ENCODE data around the gene DYNC1I2. TPM values are rescaled to one million over a fixed set of nuclear protein-coding genes. Genes with fewer than 3 reads are reported as not detected.
A peak's percentile ranks its signal among the peaks of the same experiment; 100 is the strongest.

The DYNC1I2 gene
- total RNA-seq, 1 experiment from 2014 or later: 62.9 TPM

- no peaks in the 10 kb centered on the region for H3K36me3 Mint-ChIP-seq (ENCODE audit: insufficient read depth, unreplicated experiment)
- intact Hi-C loops (cut with micrococcal nuclease; ENCODE audit: unreplicated experiment): loop anchor here (2.0 to 10.0 kb wide), 2 partner anchors 105 to 761 kb away; no protein-coding TSS in a partner anchor
- H3K9me3 Mint-ChIP-seq (ENCODE audit: unreplicated experiment): no peaks in the 10 kb centered on the region
- H3K4me1 Mint-ChIP-seq (ENCODE audit: low read depth, unreplicated experiment): no peaks in the 10 kb centered on the region
- POLR2A ChIA-PET: interaction anchor here (1.1 kb wide), 1 partner anchor 17 kb away, joined by 4 read pairs; the partner anchor contains the start of gene DYNC1I2
- peak in 1 of 2 experiments; percentile 26 for DNase-seq
- no TSS peak for BruUV-seq (replicated peaks)
- H3K36me3 ChIP-seq (ENCODE audit: control insufficient read depth, insufficient read depth, low read length): peaks cover 1% of the 10 kb centered on the region; the same call in 1 of the 2 replicates
- peak; percentile 38 to 46 for TF ChIP-seq CTCF (IDR thresholded peaks at IDR 0.05; ENCODE audit: insufficient read depth in 1 of 2, low read depth in 1 of 2, low read length in 1 of 2, severe bottlenecking in 1 of 2, unreplicated experiment in 1 of 2)
- no peak overlapping the region for H3K4me3 ChIP-seq (ENCODE audit: low read depth, low read length)
- H3K27ac Mint-ChIP-seq (ENCODE audit: unreplicated experiment): no peak overlapping the region
- H3K9me3 ChIP-seq: no peaks in the 10 kb centered on the region
- CTCF ChIA-PET: interaction anchor here (0.6 to 1.4 kb wide), 9 partner anchors 16 to 758 kb away, joined by 3 to 6 read pairs (median 4); partner anchors contain the start of genes DLX1, DLX2, DYNC1I2 and ITGA6
- H3K27me3 Mint-ChIP-seq (ENCODE audit: insufficient read depth, unreplicated experiment): no peaks in the 10 kb centered on the region
- no peaks in the 10 kb centered on the region; the same call in 1 of the 2 replicates for H3K4me1 ChIP-seq
- no peaks in the 10 kb centered on the region for H3K27me3 ChIP-seq (replicated peaks; ENCODE audit: control insufficient read depth, insufficient read depth, low read length)
- no peak overlapping the region for H3K4me3 Mint-ChIP-seq (ENCODE audit: unreplicated experiment)
Observed at GRCh38 chr2:171703574-171704347, 16.5 kb downstream of the DYNC1I2 start.

- TF ChIP-seq CTCF (IDR thresholded peaks at IDR 0.05; ENCODE audit: insufficient read depth in 1 of 2, low read depth in 1 of 2, low read length in 1 of 2, severe bottlenecking in 1 of 2, unreplicated experiment in 1 of 2): peak; percentile 23 to 30
- H3K4me1 Mint-ChIP-seq (ENCODE audit: low read depth, unreplicated experiment): no peaks in the 10 kb centered on the region
- ChIA-PET CTCF (interaction anchor here (1.5 kb wide), 2 partner anchors 396 to 421 kb away, joined by 5 to 7 read pairs; partner anchors contain the start of gene DLX2), POLR2A (no interaction called here)
- H3K36me3 Mint-ChIP-seq (ENCODE audit: insufficient read depth, unreplicated experiment): peaks cover 7% of the 10 kb centered on the region
- no peak overlapping the region for H3K27ac Mint-ChIP-seq (ENCODE audit: unreplicated experiment)
- intact Hi-C loops (cut with micrococcal nuclease; ENCODE audit: unreplicated experiment): loop anchor here (1.0 to 10.0 kb wide), 4 partner anchors 81 to 759 kb away; no protein-coding TSS in a partner anchor
- BruUV-seq (replicated peaks): no TSS peak
- Histone ChIP-seq H3K4me3 (ENCODE audit: low read depth, low read length) (no peak overlapping the region), H3K9me3 (no peaks in the 10 kb centered on the region), H3K4me1 (no peaks in the 10 kb centered on the region; the same call in 1 of the 2 replicates), H3K27me3 (replicated peaks; ENCODE audit: control insufficient read depth, insufficient read depth, low read length) (no peaks in the 10 kb centered on the region), H3K36me3 (ENCODE audit: control insufficient read depth, insufficient read depth, low read length) (peaks cover 1% of the 10 kb centered on the region; the same call in 1 of the 2 replicates)
- H3K4me3 Mint-ChIP-seq (ENCODE audit: unreplicated experiment): no peak overlapping the region
- H3K9me3 Mint-ChIP-seq (ENCODE audit: unreplicated experiment): no peaks in the 10 kb centered on the region
- no peaks in the 10 kb centered on the region for H3K27me3 Mint-ChIP-seq (ENCODE audit: insufficient read depth, unreplicated experiment)
- DNase-seq: peak in 1 of 2 experiments; percentile 10
Observed at GRCh38 chr2:171706152-171706803, 19.0 kb downstream of the DYNC1I2 start.

- CTCF ChIA-PET: interaction anchor here (1.0 to 1.1 kb wide), 2 partner anchors 395 to 419 kb away, joined by 3 to 5 read pairs; partner anchors contain the start of gene DLX2
- no peaks in the 10 kb centered on the region for H3K4me1 Mint-ChIP-seq (ENCODE audit: low read depth, unreplicated experiment)
- no peak overlapping the region for H3K4me3 ChIP-seq (ENCODE audit: low read depth, low read length)
- no TSS peak for BruUV-seq (replicated peaks)
- no peak overlapping the region for H3K27ac Mint-ChIP-seq (ENCODE audit: unreplicated experiment)
- H3K9me3 Mint-ChIP-seq (ENCODE audit: unreplicated experiment): no peaks in the 10 kb centered on the region
- DNase-seq: no peak
- intact Hi-C loops (cut with micrococcal nuclease; ENCODE audit: unreplicated experiment): loop anchor here (5.0 to 10.0 kb wide), 2 partner anchors 80 to 757 kb away; no protein-coding TSS in a partner anchor
- no peaks in the 10 kb centered on the region; the same call in 1 of the 2 replicates for H3K36me3 ChIP-seq (ENCODE audit: control insufficient read depth, insufficient read depth, low read length)
- peaks cover 8% of the 10 kb centered on the region; the same call in 1 of the 2 replicates for H3K4me1 ChIP-seq
- H3K4me3 Mint-ChIP-seq (ENCODE audit: unreplicated experiment): no peak overlapping the region
- H3K27me3 ChIP-seq (replicated peaks; ENCODE audit: control insufficient read depth, insufficient read depth, low read length): no peaks in the 10 kb centered on the region
- POLR2A ChIA-PET: no interaction called here
- no peaks in the 10 kb centered on the region for H3K27me3 Mint-ChIP-seq (ENCODE audit: insufficient read depth, unreplicated experiment)
- no peaks in the 10 kb centered on the region for H3K9me3 ChIP-seq
- TF ChIP-seq CTCF (IDR thresholded peaks at IDR 0.05; ENCODE audit: insufficient read depth in 1 of 2, low read depth in 1 of 2, low read length in 1 of 2, severe bottlenecking in 1 of 2, unreplicated experiment in 1 of 2): no peak
- peaks cover 7% of the 10 kb centered on the region for H3K36me3 Mint-ChIP-seq (ENCODE audit: insufficient read depth, unreplicated experiment)
Observed at GRCh38 chr2:171707752-171708151, 20.5 kb downstream of the DYNC1I2 start.

Measured in Caco-2 (cell line).